B cell (primary cell): Measurements from ENCODE around the gene PLCXD1. TPM values are rescaled to one million over a fixed set of nuclear protein-coding genes. Genes with fewer than 3 reads are reported as not detected.
"Not testable (repeated sequence)": the region's sequence is repeated elsewhere in the genome, so short reads cannot be mapped to it uniquely, and the experiment has no call there.

Experiments used
- ATAC-seq: fragments of 200-7000 bp; cut with Tn5 transposase; one replicate; pipeline ENCODE4 v1.10.0; 2021; ENCODE audit warnings: low read depth, mild to moderate bottlenecking, moderate number of reproducible peaks, moderate library complexity
- CTCF ChIA-PET: fragments of 350-600 bp; sonication (Branson Sonifier 250); formaldehyde crosslinking; loops from one replicate; lab custom pipeline; 2021; ENCODE audit warnings: antibody characterized with exemption, inconsistent platforms; lab: Charles Lee
- POLR2A ChIA-PET: fragments of 350-600 bp; sonication (Branson Sonifier 250); formaldehyde crosslinking; loops from one replicate; lab custom pipeline; 2021; ENCODE audit warnings: antibody characterized with exemption; lab: Charles Lee
- DNase-seq: peaks from one replicate; pipeline ENCODE4 v3.0.0; 2013
- H2AFZ ChIP-seq: 2 replicates; pipeline ENCODE4 v1.6.1; 2012; ENCODE audit warnings: mild to moderate bottlenecking, low read depth, low read length; ENCODE audit not compliant: insufficient read depth, poor library complexity, severe bottlenecking
- H3K27ac ChIP-seq, 2 donors: 1 replicate in 1 of 2; 2 replicates in 1 of 2; pipeline ENCODE4 v1.5.1; 2012 to 2013; ENCODE audit warnings: low read length in 2 of 2, mild to moderate bottlenecking in 2 of 2, moderate library complexity in 1 of 2
- H3K27me3 ChIP-seq, 4 experiments: fragments of 200-600 bp in 1 of 4; sonication (generic) in 1 of 4; replicated peaks in 1 of 4; 1 replicate in 2 of 4; 2 replicates in 2 of 4; pipeline versions ENCODE4 v1.6.1 to v1.7.0; 2013 to 2016; ENCODE audit warnings: low read length in 3 of 4, mild to moderate bottlenecking in 2 of 4, mixed read lengths in 1 of 4, moderate library complexity in 1 of 4; ENCODE audit not compliant: insufficient read depth in 4 of 4, control insufficient read depth in 3 of 4; ENCODE audit errors: control extremely low read depth in 1 of 4
- H3K36me3 ChIP-seq, 2 experiments: replicated peaks in 1 of 2; 1 replicate in 1 of 2; 2 replicates in 1 of 2; pipeline versions ENCODE4 v1.6.1 to v1.7.1; 2013; ENCODE audit warnings: low read length in 1 of 2; ENCODE audit not compliant: insufficient read depth in 2 of 2, control insufficient read depth in 1 of 2; ENCODE audit errors: control extremely low read depth in 1 of 2, extremely low read depth in 1 of 2
- H3K4me1 ChIP-seq, 2 donors: fragments of 200-600 bp in 1 of 2; sonication (generic) in 1 of 2; 1 replicate in 1 of 2; 2 replicates in 1 of 2; pipeline versions ENCODE4 v1.5.1 to v1.6.1; 2013 to 2017; ENCODE audit warnings: low read length in 2 of 2; ENCODE audit not compliant: control insufficient read depth in 2 of 2, insufficient read depth in 2 of 2
- H3K4me2 ChIP-seq: replicated peaks from 2 replicates; pipeline ENCODE3; 2012; ENCODE audit warnings: mild to moderate bottlenecking, low read depth, low read length; ENCODE audit not compliant: poor library complexity, severe bottlenecking
- H3K4me3 ChIP-seq, 5 experiments: fragments of 200-600 bp in 1 of 5; sonication (generic) in 1 of 5; 1 replicate in 3 of 5; 2 replicates in 2 of 5; pipeline versions ENCODE4 v1.5.1 to v1.7.0; 2011 to 2016; ENCODE audit warnings: low read length in 4 of 5, mild to moderate bottlenecking in 4 of 5, low read depth in 2 of 5, control low read depth in 1 of 5, moderate library complexity in 1 of 5; ENCODE audit not compliant: insufficient read depth in 1 of 5; ENCODE audit errors: control extremely low read depth in 1 of 5, extremely low read depth in 1 of 5
- H3K79me2 ChIP-seq: fragments of 200-600 bp; sonication (generic); one replicate; pipeline ENCODE4 v1.6.0; 2016; ENCODE audit warnings: low read length; ENCODE audit not compliant: control insufficient read depth, insufficient read depth
- H3K9ac ChIP-seq: fragments of 200-600 bp; sonication (generic); 2 replicates; pipeline ENCODE4 v1.6.1; 2017; ENCODE audit warnings: mild to moderate bottlenecking, low read length, moderate library complexity
- H3K9me3 ChIP-seq, 3 donors: one replicate each; pipeline versions ENCODE4 v1.6.1 to v1.7.1; 2013; ENCODE audit warnings: low read length in 2 of 3; ENCODE audit not compliant: control insufficient read depth in 2 of 3, insufficient read depth in 1 of 3; ENCODE audit errors: control extremely low read depth in 1 of 3
- H4K20me1 ChIP-seq: 2 replicates; pipeline ENCODE4 v1.6.0; 2012; ENCODE audit warnings: mild to moderate bottlenecking, low read length; ENCODE audit not compliant: insufficient read depth, control insufficient read depth, poor library complexity, severe bottlenecking
- H3K27ac Mint-ChIP-seq: one replicate; pipeline ENCODE4 v1.8.0; 2021; ENCODE audit warnings: mixed read lengths
- H3K27me3 Mint-ChIP-seq: one replicate; pipeline ENCODE4 v1.8.0; 2021; ENCODE audit warnings: mixed read lengths
- H3K4me1 Mint-ChIP-seq: one replicate; pipeline ENCODE4 v1.8.0; 2021; ENCODE audit warnings: mixed read lengths
- H3K4me3 Mint-ChIP-seq: one replicate; pipeline ENCODE4 v1.8.0; 2021; ENCODE audit warnings: mixed read lengths
- H3K9me3 Mint-ChIP-seq: one replicate; pipeline ENCODE4 v1.8.0; 2022; ENCODE audit warnings: mixed read lengths; ENCODE audit not compliant: insufficient read depth
- CTCF ChIP-seq: fragments of 200-600 bp; IDR thresholded peaks from one replicate; pipeline ENCODE4 v1.8.0; 2022; ENCODE audit warnings: antibody characterized with exemption, mild to moderate bottlenecking
- EZH2 ChIP-seq: IDR thresholded peaks from 2 replicates; pipeline ENCODE4 v1.6.1; 2012; ENCODE audit warnings: borderline replicate concordance, low read depth, mild to moderate bottlenecking, moderate library complexity, low read length; ENCODE audit not compliant: insufficient read depth, poor library complexity, severe bottlenecking
- WGBS: methylation state at CpG from one replicate; pipeline ENCODE4 v1.1.5; 2013; ENCODE audit warnings: missing lambda C conversion rate; ENCODE audit not compliant: insufficient coverage; 5-methylcytosine and 5-hydroxymethylcytosine counted together
- intact Hi-C: fragments of 100-400 bp; cut with micrococcal nuclease; formaldehyde crosslinking; loops from one replicate; pipeline ENCODE4 v1.10.0; 2022
- polyA plus RNA-seq: library from polyadenylated mRNA; depleted of rRNA; stranded (reverse); fragments of >200 nt; gene quantifications from 2 replicates; pipeline ENCODE4 v1.2.3, GENCODE V29; 2012
- total RNA-seq, 2 donors: library from RNA; stranded (reverse); fragments of 120-200 nt in 1 of 2; gene quantifications; 1 replicate in 1 of 2; 2 replicates in 1 of 2; pipeline versions ENCODE4 v1.2.3 to v1.2.4, GENCODE V29; 2013 to 2022

The PLCXD1 gene
- total and polyA plus RNA-seq, 2 donors (not counting 1 experiment from before 2014, with no cell fraction given) = 30.4 to 38.5 TPM

GRCh38 chrX:323721-324628 lies 42.8 kb downstream of the PLCXD1 start:
- Mint-ChIP-seq H3K27ac (no peak overlapping the region), H3K27me3 (peaks cover 6% of the 10 kb centered on the region), H3K4me1 (peaks cover 23% of the 10 kb centered on the region), H3K4me3 (peak overlapping the region; percentile 34), H3K9me3 (no peaks in the 10 kb centered on the region)
- H3K27me3 ChIP-seq = peaks cover 0 to 18% (median 0%) of the 10 kb centered on the region in 4 experiments
- H3K4me1 ChIP-seq = peaks cover 17 to 36% of the 10 kb centered on the region in 2 donors
- no peaks in the 10 kb centered on the region for H3K9me3 ChIP-seq
- no peak overlapping the region for H3K27ac ChIP-seq
- no peak for ATAC-seq
- H3K79me2 ChIP-seq = peaks cover 7% of the 10 kb centered on the region
- no peaks in the 10 kb centered on the region for H3K36me3 ChIP-seq
- intact Hi-C loops = no loop called here
- WGBS = 74% methylated on average over 35 of the region's 38 CpGs
- TF ChIP-seq CTCF (no peak), EZH2 (no peak)
- ChIA-PET CTCF (no interaction called here), POLR2A (no interaction called here)
- peak overlapping the region; percentile 9 for H3K9ac ChIP-seq
- peak overlapping the region; percentile 33 for H3K4me2 ChIP-seq
- peak; percentile 68 for DNase-seq
- H4K20me1 ChIP-seq = no peaks in the 10 kb centered on the region
- peak overlapping the region in 1 of 5 experiments; percentile 33 for H3K4me3 ChIP-seq
- H2AFZ ChIP-seq = no peak overlapping the region

GRCh38 chrX:324664-325063 lies 43.5 kb downstream of the PLCXD1 start:
- H3K27ac ChIP-seq, H3K27ac Mint-ChIP-seq, H3K79me2 ChIP-seq, H3K4me3 Mint-ChIP-seq, H3K27me3 Mint-ChIP-seq, H3K9me3 ChIP-seq, CTCF ChIA-PET, H4K20me1 ChIP-seq, H3K36me3 ChIP-seq, H3K9me3 Mint-ChIP-seq, intact Hi-C loops, H3K4me3 ChIP-seq, ATAC-seq, H3K4me2 ChIP-seq, POLR2A ChIA-PET, H2AFZ ChIP-seq, H3K9ac ChIP-seq: not testable (repeated sequence)
- peak; percentile 55 for DNase-seq
- Histone ChIP-seq H3K27me3 (peaks cover 0 to 17% (median 0%) of the 10 kb centered on the region in 4 experiments), H3K4me1 (peaks cover 15 to 31% of the 10 kb centered on the region in 2 donors)
- WGBS = 46% methylated on average over 14 of the region's 14 CpGs
- peaks cover 23% of the 10 kb centered on the region for H3K4me1 Mint-ChIP-seq
